Lower lobe of right lung (tissue), 2 donors: ENCODE measurements around the gene ZNF438. TPM values are rescaled to one million over a fixed set of nuclear protein-coding genes. Genes with fewer than 3 reads are reported as not detected.

Experiments
- ATAC-seq, 2 donors: fragments of 200-7000 bp; cut with Tn5 transposase; one replicate each; pipeline ENCODE4 v1.9.1; 2020 to 2022; ENCODE audit warnings: mild to moderate bottlenecking in 2 of 2, moderate library complexity in 2 of 2
- DNase-seq: peaks from one replicate; pipeline ENCODE4 v3.0.0-alpha.2; 2020
- H3K27ac ChIP-seq: fragments of 200-600 bp; one replicate; pipeline ENCODE4 v1.8.0; 2022
- H3K27me3 ChIP-seq: fragments of 200-600 bp; one replicate; pipeline ENCODE4 v1.8.0; 2022; ENCODE audit warnings: low read depth
- H3K36me3 ChIP-seq: fragments of 200-600 bp; one replicate; pipeline ENCODE4 v1.8.0; 2022; ENCODE audit warnings: mild to moderate bottlenecking
- H3K4me1 ChIP-seq: fragments of 200-600 bp; one replicate; pipeline ENCODE4 v1.8.0; 2022
- H3K4me3 ChIP-seq: fragments of 200-600 bp; one replicate; pipeline ENCODE4 v1.8.0; 2022; ENCODE audit warnings: mild to moderate bottlenecking
- H3K9me3 ChIP-seq: fragments of 200-600 bp; one replicate; pipeline ENCODE4 v1.8.0; 2022
- CTCF ChIP-seq: fragments of 200-600 bp; IDR thresholded peaks from one replicate; pipeline ENCODE4 v1.8.0; 2022; ENCODE audit warnings: antibody characterized with exemption, mild to moderate bottlenecking
- intact Hi-C: fragments of 100-400 bp; cut with DNase I; formaldehyde crosslinking; loops from one replicate; pipeline ENCODE4 v1.11.0; 2022
- total RNA-seq: library from RNA; stranded (reverse); fragmentation: NEBNext Ultra II Directional; extraction: Animal tissue kit (Norgen Biotek cat#: 25700); gene quantifications from one replicate; pipeline ENCODE4 v1.2.1, GENCODE V29; 2021
- donor health status: DM: no; HTN: yes; CAD: no; lungs with severe emphysema.

The ZNF438 gene
- total RNA-seq, 1 donor from 2014 or later: 15.2 TPM

- Histone ChIP-seq H3K4me3 (no peak overlapping the region), H3K27me3 (no peaks in the 10 kb centered on the region), H3K4me1 (no peaks in the 10 kb centered on the region), H3K27ac (no peak overlapping the region), H3K9me3 (no peaks in the 10 kb centered on the region), H3K36me3 (no peaks in the 10 kb centered on the region)
- ATAC-seq (no peak), DNase-seq (no peak)
- no peak for TF ChIP-seq CTCF
- intact Hi-C loops: no loop called here
These were observed 148.5 kb downstream of the ZNF438 start for GRCh38 chr10:30883116-30883515.

- no peak overlapping the region for H3K27ac ChIP-seq
- DNase-seq (no peak), ATAC-seq (no peak)
- no peaks in the 10 kb centered on the region for H3K4me1 ChIP-seq
- no peak overlapping the region for H3K4me3 ChIP-seq
- no peak for TF ChIP-seq CTCF
- intact Hi-C loops: no loop called here
- no peaks in the 10 kb centered on the region for H3K9me3 ChIP-seq
- no peaks in the 10 kb centered on the region for H3K36me3 ChIP-seq
- no peaks in the 10 kb centered on the region for H3K27me3 ChIP-seq
These were observed 149.4 kb downstream of the ZNF438 start for GRCh38 chr10:30882281-30882680.

- Histone ChIP-seq H3K27ac (no peak overlapping the region), H3K4me3 (no peak overlapping the region), H3K4me1 (no peaks in the 10 kb centered on the region), H3K9me3 (no peaks in the 10 kb centered on the region), H3K36me3 (peaks cover 12% of the 10 kb centered on the region), H3K27me3 (no peaks in the 10 kb centered on the region)
- ATAC-seq (no peak), DNase-seq (no peak)
- TF ChIP-seq CTCF: no peak
- intact Hi-C loops: no loop called here
These were observed 152.7 kb downstream of the ZNF438 start for GRCh38 chr10:30878920-30879319.

GRCh38 chr10:30877111-30877510 lies 154.6 kb downstream of the ZNF438 start:
- intact Hi-C loops: no loop called here
- H3K4me3 ChIP-seq: no peak overlapping the region
- H3K4me1 ChIP-seq: no peaks in the 10 kb centered on the region
- H3K36me3 ChIP-seq: peaks cover 12% of the 10 kb centered on the region
- DNase-seq (no peak), ATAC-seq (no peak)
- no peak for TF ChIP-seq CTCF
- no peak overlapping the region for H3K27ac ChIP-seq
- no peaks in the 10 kb centered on the region for H3K9me3 ChIP-seq
- no peaks in the 10 kb centered on the region for H3K27me3 ChIP-seq

GRCh38 chr10:30873411-30873810 lies 158.3 kb downstream of the ZNF438 start:
- ATAC-seq: no peak

More at GRCh38 chr10:30873411-30873810, 158.3 kb downstream of the ZNF438 start:
- no peak for TF ChIP-seq CTCF
- Histone ChIP-seq H3K36me3 (peaks cover 12% of the 10 kb centered on the region), H3K4me3 (no peak overlapping the region), H3K27me3 (no peaks in the 10 kb centered on the region), H3K4me1 (no peaks in the 10 kb centered on the region), H3K27ac (no peak overlapping the region), H3K9me3 (no peaks in the 10 kb centered on the region)
- intact Hi-C loops: no loop called here
- no peak for DNase-seq
